Tibial artery (tissue), 4 donors: Measurements from ENCODE around the gene SACS.

Experiments used
- DNase-seq, 2 donors: peaks; one replicate each; pipeline ENCODE4 v3.0.0-alpha.2; 2019
- H3K27ac ChIP-seq, 2 donors: fragments of 200-600 bp; sonication (generic) in 1 of 2; 1 replicate in 1 of 2; 2 replicates in 1 of 2; pipeline ENCODE4 v1.5.1; 2018 to 2019; ENCODE audit warnings: mild to moderate bottlenecking in 1 of 2
- H3K27me3 ChIP-seq, 2 donors: fragments of 200-600 bp; sonication (generic) in 1 of 2; one replicate each; pipeline versions ENCODE4 v1.5.1 to v1.6.0; 2016 to 2019
- H3K36me3 ChIP-seq, 3 donors: fragments of 200-600 bp; sonication (generic) in 2 of 3; one replicate each; pipeline ENCODE4 v1.5.1; 2016 to 2019; ENCODE audit warnings: mild to moderate bottlenecking in 2 of 3
- H3K4me1 ChIP-seq, 4 donors: fragments of 200-600 bp; sonication (generic) in 2 of 4; 1 replicate in 3 of 4; 2 replicates in 1 of 4; pipeline ENCODE4 v1.5.1; 2016 to 2019
- H3K4me3 ChIP-seq, 2 donors: fragments of 200-600 bp; sonication (generic) in 1 of 2; 1 replicate in 1 of 2; 2 replicates in 1 of 2; pipeline ENCODE4 v1.5.1; 2018 to 2019; ENCODE audit warnings: mild to moderate bottlenecking in 2 of 2
- H3K9me3 ChIP-seq, 3 donors: fragments of 200-600 bp; sonication (generic) in 1 of 3; one replicate each; pipeline ENCODE4 v1.5.1; 2016 to 2019
- intact Hi-C: fragments of 100-400 bp; cut with DNase I; formaldehyde crosslinking; loops from one replicate; pipeline ENCODE4 v1.15.0; 2023; ENCODE audit warnings: low total_unique reads
- TF ChIP-seq, protein P1 (sequence below), 2 experiments: fragments of 200-600 bp in 1 of 2; fragments of 450-650 bp in 1 of 2; IDR thresholded peaks; one replicate each; pipeline ENCODE4 v1.5.1; 2017 to 2019; ENCODE audit warnings: antibody characterized with exemption in 2 of 2, mild to moderate bottlenecking in 1 of 2, moderate library complexity in 1 of 2

SACS gene

DNA sequence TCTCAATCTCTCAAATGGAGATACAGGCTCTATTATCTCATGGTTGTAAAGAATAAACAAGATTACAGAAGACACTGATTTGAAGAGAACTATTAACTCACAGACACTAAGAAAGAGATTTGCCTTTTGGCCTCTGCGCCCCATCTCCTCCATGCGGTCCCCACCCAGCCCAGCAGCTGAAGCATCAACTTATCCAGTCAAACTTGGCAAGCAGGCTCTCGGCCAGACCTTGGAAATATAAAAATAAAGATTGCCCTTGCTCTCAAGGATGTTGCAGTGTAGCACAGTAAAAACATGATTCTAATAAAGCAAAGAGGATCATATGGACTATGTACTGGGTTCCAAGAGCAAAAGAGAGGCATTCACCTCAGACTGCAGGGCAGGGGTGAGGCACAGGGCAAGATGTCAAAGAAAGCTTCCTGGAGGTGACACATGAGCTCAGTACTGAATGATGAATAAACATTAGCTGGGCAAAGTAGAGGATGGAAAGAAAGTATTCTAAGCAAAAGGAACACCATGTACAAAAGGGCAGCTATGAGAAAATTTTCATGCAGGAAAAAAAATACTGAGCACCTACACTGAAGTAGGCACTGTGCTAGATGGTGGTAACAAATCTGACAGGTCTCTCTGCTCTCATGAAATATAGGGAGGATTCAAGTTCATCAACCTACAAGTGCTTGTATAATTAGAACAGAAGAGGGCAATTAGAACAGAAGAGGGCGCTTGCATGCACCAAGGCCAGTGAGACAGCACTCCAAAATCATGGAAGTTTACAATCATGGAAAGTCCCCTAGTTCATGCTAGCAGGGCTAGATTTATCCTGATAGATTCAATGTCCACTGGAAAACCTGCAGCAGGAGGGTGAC is 85.0 kb downstream of the SACS start:
- Histone ChIP-seq H3K36me3 (peaks cover 22 to 35% (median 27%) of the 10 kb centered on the region in 3 donors), H3K4me3 (no peak overlapping the region), H3K9me3 (no peaks in the 10 kb centered on the region), H3K27me3 (no peaks in the 10 kb centered on the region), H3K4me1 (peaks cover 0 to 39% (median 4%) of the 10 kb centered on the region in 4 donors), H3K27ac (no peak overlapping the region)
- intact Hi-C loops: no loop called here
- no peak for DNase-seq
- TF ChIP-seq, protein P1, sequence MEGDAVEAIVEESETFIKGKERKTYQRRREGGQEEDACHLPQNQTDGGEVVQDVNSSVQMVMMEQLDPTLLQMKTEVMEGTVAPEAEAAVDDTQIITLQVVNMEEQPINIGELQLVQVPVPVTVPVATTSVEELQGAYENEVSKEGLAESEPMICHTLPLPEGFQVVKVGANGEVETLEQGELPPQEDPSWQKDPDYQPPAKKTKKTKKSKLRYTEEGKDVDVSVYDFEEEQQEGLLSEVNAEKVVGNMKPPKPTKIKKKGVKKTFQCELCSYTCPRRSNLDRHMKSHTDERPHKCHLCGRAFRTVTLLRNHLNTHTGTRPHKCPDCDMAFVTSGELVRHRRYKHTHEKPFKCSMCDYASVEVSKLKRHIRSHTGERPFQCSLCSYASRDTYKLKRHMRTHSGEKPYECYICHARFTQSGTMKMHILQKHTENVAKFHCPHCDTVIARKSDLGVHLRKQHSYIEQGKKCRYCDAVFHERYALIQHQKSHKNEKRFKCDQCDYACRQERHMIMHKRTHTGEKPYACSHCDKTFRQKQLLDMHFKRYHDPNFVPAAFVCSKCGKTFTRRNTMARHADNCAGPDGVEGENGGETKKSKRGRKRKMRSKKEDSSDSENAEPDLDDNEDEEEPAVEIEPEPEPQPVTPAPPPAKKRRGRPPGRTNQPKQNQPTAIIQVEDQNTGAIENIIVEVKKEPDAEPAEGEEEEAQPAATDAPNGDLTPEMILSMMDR (IDR thresholded peaks at IDR 0.05): no peak

DNA sequence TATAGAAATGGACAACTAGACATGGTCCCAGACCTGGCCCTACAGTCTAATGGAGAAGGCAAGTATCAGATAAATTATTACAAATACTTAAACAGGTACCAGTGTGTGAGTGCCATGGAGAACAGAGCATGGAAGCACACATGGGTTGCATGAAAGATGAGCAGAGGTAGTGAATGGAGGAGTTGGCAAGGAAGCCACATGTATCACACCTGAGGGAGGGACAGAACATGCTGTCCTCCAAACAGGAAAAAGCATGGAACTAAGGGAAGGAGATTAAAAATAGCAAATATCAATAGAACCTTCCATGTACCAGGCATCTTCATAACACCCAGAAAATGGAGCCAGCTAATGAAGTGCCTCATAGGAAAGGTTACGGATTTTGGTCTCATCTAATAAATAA is 85.9 kb downstream of the SACS start:
- DNase-seq: no peak
- Histone ChIP-seq H3K4me3 (no peak overlapping the region), H3K27me3 (no peaks in the 10 kb centered on the region), H3K27ac (no peak overlapping the region), H3K36me3 (peaks cover 22 to 38% (median 27%) of the 10 kb centered on the region in 3 donors), H3K4me1 (peaks cover 0 to 39% (median 4%) of the 10 kb centered on the region in 4 donors), H3K9me3 (no peaks in the 10 kb centered on the region)
- TF ChIP-seq, protein P1 (IDR thresholded peaks at IDR 0.05): no peak
- intact Hi-C loops: no loop called here

DNA sequence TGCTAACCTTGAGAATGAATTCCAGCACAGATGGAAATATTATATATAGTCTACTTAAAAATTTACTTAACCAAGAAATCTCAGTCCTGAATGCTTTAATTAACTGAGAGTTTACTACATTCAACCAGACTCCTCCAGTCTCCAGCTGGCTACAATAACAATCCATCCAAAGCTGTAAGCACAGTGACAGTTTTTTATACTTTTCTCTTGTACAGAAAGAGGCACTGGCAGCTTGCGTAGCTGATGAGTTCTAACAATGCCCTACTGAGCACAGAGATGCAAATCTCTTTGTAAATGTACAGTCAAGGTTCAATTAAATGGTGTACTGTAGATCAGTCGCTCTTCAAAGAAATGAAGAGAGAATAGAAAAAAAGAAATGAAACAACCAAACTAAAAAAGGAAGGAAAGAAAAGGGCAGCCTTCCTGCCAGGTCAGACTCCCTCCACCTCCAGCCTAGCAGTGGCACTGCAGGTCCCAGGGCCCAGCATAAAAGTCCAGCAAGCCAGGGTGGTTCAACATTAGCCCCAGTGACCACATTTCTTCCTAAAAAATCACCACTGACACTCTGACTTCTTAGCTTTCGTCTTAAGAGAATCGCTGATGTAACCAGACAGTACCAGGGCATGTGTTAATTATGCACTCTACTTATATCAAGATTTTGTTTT is 88.4 kb downstream of the SACS start:
- no peak overlapping the region for H3K4me3 ChIP-seq
- no peak overlapping the region for H3K27ac ChIP-seq
- DNase-seq: no peak
- H3K27me3 ChIP-seq: no peaks in the 10 kb centered on the region
- TF ChIP-seq, protein P1 (IDR thresholded peaks at IDR 0.05): no peak
- intact Hi-C loops: no loop called here
- no peaks in the 10 kb centered on the region for H3K9me3 ChIP-seq
- peaks cover 31 to 57% (median 48%) of the 10 kb centered on the region in 3 donors for H3K36me3 ChIP-seq
- peaks cover 0 to 25% (median 4%) of the 10 kb centered on the region in 4 donors for H3K4me1 ChIP-seq

DNA sequence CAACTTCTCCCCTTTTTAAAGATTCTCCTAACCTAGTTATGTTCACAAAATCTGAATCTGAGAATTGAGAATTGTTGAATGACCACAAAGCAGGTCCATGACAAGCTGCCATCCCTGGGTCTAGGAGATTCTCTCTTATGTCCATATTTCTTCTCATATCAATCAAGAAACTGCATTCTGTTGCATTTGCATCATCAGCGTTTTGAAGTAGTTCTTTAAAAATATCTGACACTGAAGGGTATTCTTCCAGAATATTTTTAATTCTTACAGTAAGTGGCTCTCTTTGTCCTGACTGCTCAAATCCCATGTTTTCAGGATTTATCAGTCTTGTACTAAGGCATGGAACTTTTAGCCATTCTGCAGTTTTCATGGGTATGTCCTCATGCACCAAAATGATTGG is 94.3 kb downstream of the SACS start:
- TF ChIP-seq, protein P1 (IDR thresholded peaks at IDR 0.05): no peak
- no peak overlapping the region for H3K27ac ChIP-seq
- peaks cover 0 to 20% (median 0%) of the 10 kb centered on the region in 3 donors for H3K9me3 ChIP-seq
- no peak for DNase-seq
- H3K4me1 ChIP-seq: no peaks in the 10 kb centered on the region
- no peaks in the 10 kb centered on the region for H3K27me3 ChIP-seq
- no peak overlapping the region for H3K4me3 ChIP-seq
- peaks cover 15 to 42% (median 28%) of the 10 kb centered on the region in 3 donors for H3K36me3 ChIP-seq
- intact Hi-C loops: no loop called here

DNA sequence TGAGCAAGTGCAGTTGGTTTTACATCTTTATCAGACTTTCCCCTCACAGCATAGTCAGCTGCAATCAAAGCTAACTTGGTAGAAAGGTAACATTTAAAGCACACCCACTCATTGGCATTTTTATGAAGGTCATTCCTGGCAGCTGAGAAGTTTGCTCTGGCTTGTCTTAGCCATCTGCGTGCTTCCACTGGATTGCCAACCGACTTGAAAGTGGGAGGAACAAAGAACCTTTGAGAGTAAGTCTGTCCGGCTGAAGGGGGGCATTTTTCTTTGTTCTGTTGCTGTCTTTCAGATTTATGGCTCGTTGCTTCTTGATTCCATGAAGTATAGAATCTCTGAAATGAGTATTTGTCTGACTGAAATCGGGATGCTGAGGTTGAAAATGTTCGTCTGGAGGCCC is 103.1 kb downstream of the SACS start:
- Histone ChIP-seq H3K27ac (no peak overlapping the region), H3K4me1 (no peaks in the 10 kb centered on the region), H3K9me3 (peaks cover 0 to 49% (median 10%) of the 10 kb centered on the region in 3 donors), H3K4me3 (no peak overlapping the region), H3K36me3 (peaks cover 0 to 21% (median 20%) of the 10 kb centered on the region in 3 donors), H3K27me3 (no peaks in the 10 kb centered on the region)
- TF ChIP-seq, protein P1 (IDR thresholded peaks at IDR 0.05): no peak
- DNase-seq: no peak
- intact Hi-C loops: no loop called here
